HCT116 (cell line): ENCODE measurements around the gene COL16A1.

Experiments used
- ATF3 ChIP-seq: IDR thresholded peaks from 2 replicates; pipeline ENCODE4 v1.6.1; 2012
- CTCF ChIP-seq, 3 experiments: fragments of 200-600 bp in 1 of 3; sonication (generic) in 1 of 3; IDR thresholded peaks in 2 of 3; conservative IDR thresholded peaks in 1 of 3; 2 replicates each; pipeline ENCODE4 v1.5.1; 2012 to 2017; ENCODE audit warnings: low read depth in 2 of 3, low read length in 2 of 3, antibody characterized with exemption in 1 of 3, borderline replicate concordance in 1 of 3, control low read depth in 1 of 3, mild to moderate bottlenecking in 1 of 3, mixed read lengths in 1 of 3, mixed run types in 1 of 3, moderate library complexity in 1 of 3; ENCODE audit not compliant: insufficient read depth in 1 of 3
- EZH2 ChIP-seq: fragments of 200-600 bp; sonication (generic); IDR thresholded peaks from 2 replicates; pipeline ENCODE4 v1.6.1; 2017; ENCODE audit warnings: antibody characterized with exemption, mixed run types
- EZH2phosphoT487 ChIP-seq: fragments of 200-600 bp; IDR thresholded peaks from 2 replicates; pipeline ENCODE4 v1.6.1; 2018; ENCODE audit warnings: antibody characterized with exemption, borderline replicate concordance
- JUND ChIP-seq: IDR thresholded peaks from 2 replicates; pipeline ENCODE4 v1.6.1; 2012
- MAX ChIP-seq: IDR thresholded peaks from 2 replicates; pipeline ENCODE4 v1.6.1; 2012
- POLR2AphosphoS5 ChIP-seq: IDR thresholded peaks from 2 replicates; pipeline ENCODE4 v1.6.1; 2011; ENCODE audit warnings: mild to moderate bottlenecking, low read depth, low read length, moderate library complexity
- RAD21 ChIP-seq: IDR thresholded peaks from 2 replicates; pipeline ENCODE4 v1.6.1; 2012; ENCODE audit warnings: low read depth, mild to moderate bottlenecking
- REST ChIP-seq: IDR thresholded peaks from 2 replicates; pipeline ENCODE4 v1.6.1; 2012; ENCODE audit warnings: low read depth
- TCF7L2 ChIP-seq: IDR thresholded peaks from 2 replicates; pipeline ENCODE4 v1.7.0; 2011; ENCODE audit warnings: borderline replicate concordance, inconsistent platforms; ENCODE audit not compliant: insufficient read depth, insufficient read length; ENCODE audit errors: extremely low read depth
- YY1 ChIP-seq: IDR thresholded peaks from 2 replicates; pipeline ENCODE4 v1.6.1; 2011; ENCODE audit warnings: low read length, low read depth, moderate library complexity, mild to moderate bottlenecking; ENCODE audit not compliant: insufficient replicate concordance; ENCODE audit errors: extremely low read depth
- ZBTB33 ChIP-seq: IDR thresholded peaks from 2 replicates; pipeline ENCODE4 v1.6.1; 2011; ENCODE audit warnings: mild to moderate bottlenecking, low read length, moderate library complexity; ENCODE audit not compliant: insufficient replicate concordance; ENCODE audit errors: extremely low read depth
- ZNF274 ChIP-seq: fragments of 200-500 bp; sonication (Bioruptor generic); IDR thresholded peaks from 2 replicates; pipeline ENCODE4 v1.6.1; 2014; ENCODE audit warnings: mild to moderate bottlenecking, low read depth, low read length, inconsistent platforms

GRCh38 chr1:31752258-31752657, 48.4 kb upstream of the COL16A1 start:
- TF ChIP-seq TCF7L2 = no peak
- no peak for TF ChIP-seq JUND
- no peak for TF ChIP-seq ATF3
- TF ChIP-seq CTCF (IDR thresholded peaks at IDR 0.05 in 2 of 3, conservative IDR thresholded peaks at IDR 0.05 in 1 of 3; ENCODE audit: borderline replicate concordance in 1 of 3, insufficient read depth in 1 of 3, low read depth in 2 of 3, low read length in 2 of 3) = no peak
- no peak for TF ChIP-seq RAD21
- TF ChIP-seq POLR2AphosphoS5 = no peak
- TF ChIP-seq MAX = no peak
- TF ChIP-seq YY1 = no peak
- TF ChIP-seq EZH2 = no peak
- TF ChIP-seq REST = no peak
- no peak for TF ChIP-seq EZH2phosphoT487
- TF ChIP-seq ZBTB33 = no peak
- no peak for TF ChIP-seq ZNF274
